DND-41 (cell line): ENCODE results near the gene DPEP3.

Experiments used
- EZH2 ChIP-seq: IDR thresholded peaks from 3 replicates; pipeline ENCODE4 v1.6.1; 2012; ENCODE audit warnings: borderline replicate concordance, low read depth, mild to moderate bottlenecking, moderate library complexity, low read length, inconsistent platforms; ENCODE audit not compliant: severe bottlenecking
- TF ChIP-seq, protein P1 (sequence below): IDR thresholded peaks from 2 replicates; pipeline ENCODE4 v1.5.1; 2012; ENCODE audit warnings: borderline replicate concordance, low read length, moderate library complexity, mild to moderate bottlenecking; ENCODE audit not compliant: poor library complexity, severe bottlenecking; ENCODE audit errors: extremely low read depth

DNA sequence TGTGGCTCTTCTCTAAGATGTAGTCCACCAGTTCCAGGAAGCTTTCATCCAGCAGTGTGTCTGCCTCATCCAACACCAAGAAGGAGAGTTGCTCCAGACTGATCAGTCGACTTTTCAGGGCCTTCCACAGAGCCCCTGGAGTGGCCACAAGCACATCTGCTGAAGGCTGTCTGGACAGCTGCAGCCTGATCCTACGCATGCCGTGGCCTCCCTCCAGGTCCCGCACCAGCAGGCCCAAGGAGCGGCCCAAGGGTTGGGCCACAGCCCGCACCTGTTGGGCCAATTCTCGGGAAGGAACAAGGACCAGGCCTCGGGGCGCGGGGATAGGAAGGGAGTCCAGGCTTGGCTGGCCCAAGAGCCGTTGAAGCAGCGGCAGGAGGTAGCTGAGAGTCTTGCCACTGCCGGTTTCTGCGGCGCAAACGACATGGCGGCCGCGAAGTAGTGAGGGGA, 42.0 kb upstream of the DPEP3 start:
- TF ChIP-seq, protein P1, sequence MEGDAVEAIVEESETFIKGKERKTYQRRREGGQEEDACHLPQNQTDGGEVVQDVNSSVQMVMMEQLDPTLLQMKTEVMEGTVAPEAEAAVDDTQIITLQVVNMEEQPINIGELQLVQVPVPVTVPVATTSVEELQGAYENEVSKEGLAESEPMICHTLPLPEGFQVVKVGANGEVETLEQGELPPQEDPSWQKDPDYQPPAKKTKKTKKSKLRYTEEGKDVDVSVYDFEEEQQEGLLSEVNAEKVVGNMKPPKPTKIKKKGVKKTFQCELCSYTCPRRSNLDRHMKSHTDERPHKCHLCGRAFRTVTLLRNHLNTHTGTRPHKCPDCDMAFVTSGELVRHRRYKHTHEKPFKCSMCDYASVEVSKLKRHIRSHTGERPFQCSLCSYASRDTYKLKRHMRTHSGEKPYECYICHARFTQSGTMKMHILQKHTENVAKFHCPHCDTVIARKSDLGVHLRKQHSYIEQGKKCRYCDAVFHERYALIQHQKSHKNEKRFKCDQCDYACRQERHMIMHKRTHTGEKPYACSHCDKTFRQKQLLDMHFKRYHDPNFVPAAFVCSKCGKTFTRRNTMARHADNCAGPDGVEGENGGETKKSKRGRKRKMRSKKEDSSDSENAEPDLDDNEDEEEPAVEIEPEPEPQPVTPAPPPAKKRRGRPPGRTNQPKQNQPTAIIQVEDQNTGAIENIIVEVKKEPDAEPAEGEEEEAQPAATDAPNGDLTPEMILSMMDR: no peak
- TF ChIP-seq EZH2: no peak
